Parathyroid adenoma (tissue), 2 donors: Measurements from ENCODE around the gene CLCN2.
A peak's percentile ranks its signal among the peaks of the same experiment; 100 is the strongest.
"Not testable (repeated sequence)": the region's sequence is repeated elsewhere in the genome, so short reads cannot be mapped to it uniquely, and the experiment has no call there.

Experiments
- H2AFZ ChIP-seq: fragments of 300-600 bp; sonication (generic); one replicate; pipeline ENCODE4 v1.7.0; 2017; ENCODE audit warnings: antibody characterized with exemption, mild to moderate bottlenecking
- H3K27ac ChIP-seq: fragments of 300-600 bp; sonication (generic); one replicate; pipeline ENCODE4 v1.7.0; 2017
- H3K27me3 ChIP-seq: fragments of 300-600 bp; sonication (generic); one replicate; pipeline ENCODE4 v1.7.0; 2017; ENCODE audit warnings: low read length; ENCODE audit not compliant: control insufficient read depth, insufficient read depth
- H3K36me3 ChIP-seq: fragments of 300-600 bp; sonication (generic); one replicate; pipeline ENCODE4 v1.7.0; 2017; ENCODE audit warnings: low read length; ENCODE audit not compliant: control insufficient read depth, insufficient read depth
- H3K4me1 ChIP-seq: fragments of 300-600 bp; sonication (generic); one replicate; pipeline ENCODE4 v1.7.0; 2017; ENCODE audit warnings: control low read depth
- H3K4me2 ChIP-seq: fragments of 300-600 bp; sonication (generic); one replicate; pipeline ENCODE4 v1.7.0; 2017; ENCODE audit warnings: low read length
- H3K4me3 ChIP-seq: fragments of 300-600 bp; sonication (generic); one replicate; pipeline ENCODE4 v1.7.0; 2017; ENCODE audit warnings: low read depth, low read length
- H3K79me2 ChIP-seq: fragments of 300-600 bp; sonication (generic); one replicate; pipeline ENCODE4 v1.7.0; 2017; ENCODE audit warnings: control low read depth
- H3K9ac ChIP-seq: fragments of 300-600 bp; sonication (generic); one replicate; pipeline ENCODE4 v1.7.0; 2017; ENCODE audit warnings: mild to moderate bottlenecking
- H3K9me3 ChIP-seq: fragments of 300-600 bp; sonication (generic); one replicate; pipeline ENCODE4 v1.7.0; 2017; ENCODE audit warnings: low read length; ENCODE audit not compliant: control insufficient read depth
- TF ChIP-seq, protein P1 (sequence below): fragments of 300-600 bp; sonication (generic); IDR thresholded peaks from one replicate; pipeline ENCODE4 v1.7.0; 2017; ENCODE audit warnings: antibody characterized with exemption, mild to moderate bottlenecking
- donor health status: primary hyperparathyroidism.

The CLCN2 gene

GRCh38 chr3:184343200-184343876, 18.1 kb downstream of the CLCN2 start:
- Histone ChIP-seq H2AFZ (no peak overlapping the region), H3K79me2 (peaks cover 33% of the 10 kb centered on the region), H3K9me3 (no peaks in the 10 kb centered on the region), H3K4me2 (no peak overlapping the region), H3K4me3 (no peak overlapping the region), H3K4me1 (peaks cover 26% of the 10 kb centered on the region), H3K36me3 (no peaks in the 10 kb centered on the region), H3K27me3 (no peaks in the 10 kb centered on the region), H3K9ac (no peak overlapping the region), H3K27ac (no peak overlapping the region)
- TF ChIP-seq, protein P1, sequence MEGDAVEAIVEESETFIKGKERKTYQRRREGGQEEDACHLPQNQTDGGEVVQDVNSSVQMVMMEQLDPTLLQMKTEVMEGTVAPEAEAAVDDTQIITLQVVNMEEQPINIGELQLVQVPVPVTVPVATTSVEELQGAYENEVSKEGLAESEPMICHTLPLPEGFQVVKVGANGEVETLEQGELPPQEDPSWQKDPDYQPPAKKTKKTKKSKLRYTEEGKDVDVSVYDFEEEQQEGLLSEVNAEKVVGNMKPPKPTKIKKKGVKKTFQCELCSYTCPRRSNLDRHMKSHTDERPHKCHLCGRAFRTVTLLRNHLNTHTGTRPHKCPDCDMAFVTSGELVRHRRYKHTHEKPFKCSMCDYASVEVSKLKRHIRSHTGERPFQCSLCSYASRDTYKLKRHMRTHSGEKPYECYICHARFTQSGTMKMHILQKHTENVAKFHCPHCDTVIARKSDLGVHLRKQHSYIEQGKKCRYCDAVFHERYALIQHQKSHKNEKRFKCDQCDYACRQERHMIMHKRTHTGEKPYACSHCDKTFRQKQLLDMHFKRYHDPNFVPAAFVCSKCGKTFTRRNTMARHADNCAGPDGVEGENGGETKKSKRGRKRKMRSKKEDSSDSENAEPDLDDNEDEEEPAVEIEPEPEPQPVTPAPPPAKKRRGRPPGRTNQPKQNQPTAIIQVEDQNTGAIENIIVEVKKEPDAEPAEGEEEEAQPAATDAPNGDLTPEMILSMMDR = no peak

DNA sequence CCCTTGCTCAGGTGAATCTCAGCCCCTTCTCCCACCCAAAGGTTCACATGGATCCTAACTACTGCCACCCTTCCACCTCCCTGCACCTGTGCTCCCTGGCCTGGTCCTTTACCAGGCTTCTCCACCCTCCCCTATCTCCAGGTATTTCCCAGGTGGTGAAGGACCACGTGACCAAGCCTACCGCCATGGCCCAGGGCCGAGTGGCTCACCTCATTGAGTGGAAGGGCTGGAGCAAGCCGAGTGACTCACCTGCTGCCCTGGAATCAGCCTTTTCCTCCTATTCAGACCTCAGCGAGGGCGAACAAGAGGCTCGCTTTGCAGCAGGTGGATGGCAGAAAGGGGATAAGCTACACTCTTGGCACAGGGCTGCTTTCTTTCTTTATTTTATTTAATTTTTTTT, 19.5 kb downstream of the CLCN2 start:
- Histone ChIP-seq H3K79me2 (peaks cover 33% of the 10 kb centered on the region), H3K27ac (no peak overlapping the region), H3K36me3 (no peaks in the 10 kb centered on the region), H3K9me3 (no peaks in the 10 kb centered on the region), H3K9ac (no peak overlapping the region), H3K4me2 (no peak overlapping the region), H3K27me3 (no peaks in the 10 kb centered on the region), H3K4me3 (no peak overlapping the region), H2AFZ (no peak overlapping the region), H3K4me1 (peaks cover 30% of the 10 kb centered on the region)
- TF ChIP-seq, protein P1 = no peak

GRCh38 chr3:184339451-184340135, 21.8 kb downstream of the CLCN2 start:
- H3K9me3 ChIP-seq, H2AFZ ChIP-seq, H3K36me3 ChIP-seq, H3K9ac ChIP-seq, H3K27me3 ChIP-seq: not testable (repeated sequence)
- H3K27ac ChIP-seq = peak overlapping the region; percentile 92
- peak overlapping the region; percentile 61 for H3K4me3 ChIP-seq
- peaks cover 33% of the 10 kb centered on the region for H3K79me2 ChIP-seq
- H3K4me2 ChIP-seq = peak overlapping the region; percentile 93
- peaks cover 35% of the 10 kb centered on the region for H3K4me1 ChIP-seq

- H3K4me3 ChIP-seq = peak overlapping the region; percentile 61
- TF ChIP-seq, protein P1 = no peak
- peaks cover 29% of the 10 kb centered on the region for H3K79me2 ChIP-seq
- no peaks in the 10 kb centered on the region for H3K9me3 ChIP-seq
- peak overlapping the region; percentile 75 for H2AFZ ChIP-seq
- no peak overlapping the region for H3K9ac ChIP-seq
- no peaks in the 10 kb centered on the region for H3K36me3 ChIP-seq
- peak overlapping the region; percentile 92 for H3K27ac ChIP-seq
- no peaks in the 10 kb centered on the region for H3K27me3 ChIP-seq
- H3K4me2 ChIP-seq = peak overlapping the region; percentile 93
- peaks cover 35% of the 10 kb centered on the region for H3K4me1 ChIP-seq
These were observed 22.4 kb downstream of the CLCN2 start for GRCh38 chr3:184339001-184339400.

DNA sequence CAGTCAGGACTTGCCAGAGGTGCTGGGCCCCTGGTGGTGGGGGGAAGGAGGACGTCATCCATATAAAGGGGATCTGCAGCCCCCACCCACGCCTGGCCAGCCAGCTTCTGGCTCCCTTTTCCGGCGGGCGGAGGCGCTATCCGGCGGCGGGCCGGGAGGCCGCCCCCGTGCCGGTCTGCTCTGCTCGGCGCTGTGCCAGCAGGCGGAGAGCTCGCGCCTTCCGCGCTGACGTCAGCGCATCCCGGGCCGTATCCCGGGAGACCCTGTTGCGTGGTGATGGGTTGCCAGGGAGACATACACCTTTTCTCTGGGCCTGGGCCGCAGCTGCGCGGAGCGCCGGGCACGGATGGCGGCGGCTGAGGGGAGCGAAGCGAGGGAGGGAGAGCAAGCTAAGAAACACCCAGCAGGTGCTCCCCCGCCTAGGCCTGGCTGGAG, 22.9 kb downstream of the CLCN2 start:
- TF ChIP-seq, protein P1 = no peak
- Histone ChIP-seq H2AFZ (peak overlapping the region; percentile 75), H3K9ac (no peak overlapping the region), H3K27ac (peak overlapping the region; percentile 92), H3K27me3 (no peaks in the 10 kb centered on the region), H3K4me2 (peak overlapping the region; percentile 93), H3K4me3 (peak overlapping the region; percentile 61), H3K79me2 (peaks cover 27% of the 10 kb centered on the region), H3K9me3 (no peaks in the 10 kb centered on the region), H3K36me3 (no peaks in the 10 kb centered on the region), H3K4me1 (peaks cover 35% of the 10 kb centered on the region)
